Measurements from ENCODE around the gene RASGRF2.
"Not testable (repeated sequence)": the region's sequence is repeated elsewhere in the genome, so short reads cannot be mapped to it uniquely, and the experiment has no call there.

RASGRF2 gene

DNA sequence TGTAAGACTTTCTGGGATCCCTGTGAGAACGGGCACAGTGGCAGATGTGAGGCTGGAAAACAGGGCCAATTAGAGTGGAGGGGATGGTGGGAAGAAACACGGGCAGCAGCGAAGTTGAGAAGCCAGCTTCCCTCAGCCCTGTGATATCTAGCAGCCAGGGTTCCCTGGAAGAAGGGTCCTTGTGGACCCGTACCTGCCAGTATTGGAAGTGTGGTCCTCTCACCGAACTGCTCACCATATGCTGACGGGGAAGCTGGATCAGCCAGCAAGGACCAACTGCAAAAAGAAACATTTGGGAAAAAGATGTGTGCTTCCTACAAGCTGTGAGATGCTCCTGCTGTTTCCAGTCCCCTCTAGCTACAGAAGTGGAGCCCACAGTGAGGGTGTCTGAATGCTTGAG is 286.5 kb downstream of the RASGRF2 start:
- DNase-seq: no peak

- no peak for DNase-seq
Measured at GRCh38 chr5:81247441-81247972, 287.3 kb downstream of the RASGRF2 start.

DNA sequence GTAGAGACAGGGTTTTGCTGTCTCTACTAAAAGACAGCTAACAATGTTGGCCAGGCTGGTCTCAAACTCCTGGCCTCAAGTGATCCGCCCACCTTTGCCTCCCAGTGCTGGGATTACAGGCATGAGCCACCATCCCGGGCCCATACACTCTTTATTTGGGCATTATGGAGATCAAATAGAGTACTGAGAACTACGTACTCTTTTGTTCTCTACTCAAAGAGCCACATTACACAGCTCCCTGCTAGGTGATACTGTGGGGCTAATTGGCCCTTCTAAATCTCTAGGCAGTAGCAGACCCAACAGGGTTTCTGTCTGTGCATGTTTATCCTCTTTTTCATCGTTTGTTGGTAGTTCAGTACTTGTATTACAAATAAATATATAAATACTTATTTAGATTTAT is 289.1 kb downstream of the RASGRF2 start:
- no peak for DNase-seq

GRCh38 chr5:81250004-81250403 is 289.8 kb downstream of the RASGRF2 start:
- no peak for DNase-seq

DNA sequence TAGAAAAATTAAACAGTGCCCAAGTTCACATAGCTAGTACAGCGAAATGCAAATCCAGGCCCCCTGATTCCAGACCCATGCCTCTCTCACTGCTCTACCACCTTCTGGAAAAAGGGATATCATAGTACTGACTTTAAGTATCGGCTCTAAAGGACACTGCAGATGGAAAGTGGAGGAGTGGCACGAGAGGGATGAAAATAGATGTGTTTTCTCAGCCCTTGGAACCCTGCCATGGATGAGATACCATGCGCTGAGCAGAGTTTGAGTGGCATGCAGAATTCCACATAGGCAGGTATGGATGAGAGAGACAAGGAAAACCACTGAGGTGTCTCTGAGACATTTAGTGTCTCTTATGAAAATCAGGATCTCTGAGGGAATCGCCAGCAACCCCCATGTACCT is 291.8 kb downstream of the RASGRF2 start:
- no peak for DNase-seq

DNA sequence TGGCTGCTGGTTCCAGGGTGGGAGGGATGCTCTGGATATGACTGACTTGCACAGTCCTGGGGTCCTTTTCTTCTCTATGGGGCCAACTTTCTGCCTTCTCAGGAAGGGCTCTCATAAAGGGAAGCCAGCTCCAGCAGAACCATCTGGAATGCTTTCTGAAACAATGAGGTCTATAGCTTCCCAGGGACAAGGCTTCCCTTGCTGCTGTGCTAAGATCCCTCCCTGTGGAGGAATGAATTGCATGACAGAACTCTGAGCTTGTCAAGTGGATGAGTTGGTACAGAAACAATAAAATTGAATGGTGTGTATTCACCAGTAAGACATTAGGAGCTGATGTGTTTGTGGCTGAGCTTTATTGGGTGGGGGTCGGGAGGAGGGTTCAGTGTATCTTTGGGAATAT is 292.7 kb downstream of the RASGRF2 start:
- DNase-seq: no peak

DNA sequence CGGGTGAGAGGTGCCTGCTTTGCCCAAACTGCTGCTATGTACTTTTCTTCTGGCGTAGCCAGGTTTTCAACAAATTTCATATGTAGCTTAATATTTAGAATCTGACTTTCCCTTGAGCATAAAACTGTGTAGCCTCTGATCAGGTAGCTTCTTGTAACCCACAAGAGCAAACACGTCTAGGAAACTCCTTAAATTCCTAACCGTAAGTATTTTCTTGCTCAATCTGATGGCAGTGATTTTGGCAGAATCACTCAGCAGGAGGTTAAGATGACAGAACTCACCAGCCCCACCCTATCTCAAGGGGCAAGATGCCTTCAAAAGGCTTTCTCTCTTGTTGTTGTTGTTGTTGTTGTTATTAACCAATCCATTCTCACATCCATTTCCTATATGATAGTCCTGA is 293.7 kb downstream of the RASGRF2 start:
- DNase-seq: no peak

DNA sequence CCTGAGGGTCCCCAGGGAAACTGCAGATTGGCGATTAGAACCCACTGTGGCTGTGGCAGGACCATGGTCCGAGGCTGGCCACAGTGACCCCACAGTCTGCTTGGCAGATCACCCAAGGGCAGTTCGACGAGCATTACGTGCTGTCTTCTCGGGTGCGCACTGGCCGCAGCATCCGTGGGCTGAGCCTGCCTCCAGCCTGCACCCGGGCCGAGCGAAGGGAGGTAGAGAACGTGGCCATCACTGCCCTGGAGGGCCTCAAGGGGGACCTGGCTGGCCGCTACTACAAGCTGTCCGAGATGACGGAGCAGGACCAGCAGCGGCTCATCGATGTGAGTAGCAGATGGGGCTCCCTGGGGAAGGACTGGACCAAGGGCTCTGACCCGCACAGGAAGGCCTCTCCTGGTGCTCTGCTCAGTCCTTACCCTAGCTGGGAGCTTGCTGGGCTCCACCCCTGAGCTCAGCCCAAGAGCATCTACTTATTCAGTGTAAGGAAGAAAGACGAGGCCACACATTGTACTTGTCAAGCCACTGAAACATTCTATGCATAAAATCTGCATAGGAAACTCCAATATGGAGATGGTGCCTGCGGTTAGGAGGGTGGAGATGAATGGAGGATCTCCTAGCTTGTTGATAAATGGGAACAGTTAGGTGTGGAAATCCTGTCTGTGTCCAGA is 294.9 kb downstream of the RASGRF2 start:
- no peak for DNase-seq

DNA sequence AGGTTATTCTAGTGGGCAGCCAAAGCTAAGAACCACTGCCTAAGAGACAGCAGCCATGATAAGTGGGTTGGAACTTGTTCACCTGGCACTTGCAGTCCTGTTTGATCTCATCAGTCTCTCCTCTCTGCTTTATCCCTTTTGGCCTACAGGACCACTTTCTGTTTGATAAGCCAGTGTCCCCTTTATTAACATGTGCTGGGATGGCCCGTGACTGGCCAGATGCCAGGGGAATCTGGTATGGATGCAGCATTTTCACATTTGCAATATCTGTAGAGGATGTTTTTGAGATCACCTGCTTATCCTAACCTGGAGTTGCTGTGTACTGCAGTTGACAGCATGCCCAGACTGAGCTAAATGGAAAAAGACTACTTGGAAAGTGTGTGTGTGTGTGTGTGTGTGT is 296.6 kb downstream of the RASGRF2 start:
- DNase-seq: no peak

- not testable (repeated sequence) for DNase-seq
Measured at GRCh38 chr5:81262796-81263195, 302.6 kb downstream of the RASGRF2 start.

DNA sequence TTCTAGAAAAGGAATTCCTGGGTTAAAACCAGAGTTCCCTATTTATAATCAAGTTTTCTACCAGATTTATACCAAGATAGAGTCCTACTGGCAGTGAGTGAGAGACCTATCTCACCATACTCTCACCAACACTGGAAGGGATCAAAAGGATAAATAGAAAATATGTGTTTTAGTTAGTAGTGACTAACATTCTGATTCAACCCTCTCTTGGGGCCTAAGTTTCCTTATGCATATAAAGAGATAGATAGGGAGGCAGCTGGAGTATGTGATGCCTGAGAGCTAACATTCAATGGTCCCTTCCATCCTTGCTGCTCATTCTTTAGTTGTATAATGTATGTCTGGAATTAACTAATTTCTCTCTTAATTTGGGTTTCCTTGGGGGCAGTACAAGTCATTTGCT is 304.9 kb downstream of the RASGRF2 start:
- DNase-seq: no peak

- DNase-seq: no peak
Measured at GRCh38 chr5:81268521-81269196, 308.5 kb downstream of the RASGRF2 start.

DNA sequence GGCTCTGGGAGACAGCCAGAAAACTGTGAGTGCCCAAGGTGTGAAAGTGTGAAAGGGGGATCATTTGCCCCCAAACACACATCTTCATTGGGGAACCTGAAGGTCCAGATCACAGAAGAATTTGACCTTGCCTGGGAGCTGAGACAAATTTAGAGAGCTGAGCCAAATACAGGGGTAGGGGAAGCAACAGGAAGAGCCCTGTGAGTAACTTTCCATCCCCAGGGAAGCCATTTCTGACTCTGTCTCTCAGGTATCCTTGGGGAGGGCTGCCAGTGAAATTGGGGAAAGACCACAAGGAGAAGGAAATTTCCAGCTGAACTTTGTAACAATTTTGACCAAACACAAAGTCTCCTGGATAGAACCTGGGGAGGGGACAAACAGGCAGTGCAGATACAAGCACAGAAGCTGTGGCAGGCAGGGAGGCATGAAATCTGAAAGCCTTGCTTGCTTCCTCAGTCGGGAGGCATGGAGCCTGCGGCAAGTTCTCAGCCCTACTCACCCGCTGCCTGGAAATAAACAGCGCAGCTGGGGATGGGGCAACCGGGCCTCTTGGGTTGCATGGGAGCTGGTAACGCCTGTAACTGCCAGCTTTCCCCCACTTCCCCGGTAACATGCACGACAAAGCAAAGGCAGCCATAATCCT is 309.7 kb downstream of the RASGRF2 start:
- DNase-seq: no peak

GRCh38 chr5:81270394-81271027 is 310.3 kb downstream of the RASGRF2 start:
- not testable (repeated sequence) for DNase-seq
